ENCODE results near the gene MDC1. TPM values are rescaled to one million over a fixed set of nuclear protein-coding genes. Genes with fewer than 3 reads are reported as not detected.
A peak's percentile ranks its signal among the peaks of the same experiment; 100 is the strongest.
"Not testable (repeated sequence)": the region's sequence is repeated elsewhere in the genome, so short reads cannot be mapped to it uniquely, and the experiment has no call there.

MDC1 gene
- total RNA-seq, 1 experiment from 2014 or later, result 95.9 TPM

DNA sequence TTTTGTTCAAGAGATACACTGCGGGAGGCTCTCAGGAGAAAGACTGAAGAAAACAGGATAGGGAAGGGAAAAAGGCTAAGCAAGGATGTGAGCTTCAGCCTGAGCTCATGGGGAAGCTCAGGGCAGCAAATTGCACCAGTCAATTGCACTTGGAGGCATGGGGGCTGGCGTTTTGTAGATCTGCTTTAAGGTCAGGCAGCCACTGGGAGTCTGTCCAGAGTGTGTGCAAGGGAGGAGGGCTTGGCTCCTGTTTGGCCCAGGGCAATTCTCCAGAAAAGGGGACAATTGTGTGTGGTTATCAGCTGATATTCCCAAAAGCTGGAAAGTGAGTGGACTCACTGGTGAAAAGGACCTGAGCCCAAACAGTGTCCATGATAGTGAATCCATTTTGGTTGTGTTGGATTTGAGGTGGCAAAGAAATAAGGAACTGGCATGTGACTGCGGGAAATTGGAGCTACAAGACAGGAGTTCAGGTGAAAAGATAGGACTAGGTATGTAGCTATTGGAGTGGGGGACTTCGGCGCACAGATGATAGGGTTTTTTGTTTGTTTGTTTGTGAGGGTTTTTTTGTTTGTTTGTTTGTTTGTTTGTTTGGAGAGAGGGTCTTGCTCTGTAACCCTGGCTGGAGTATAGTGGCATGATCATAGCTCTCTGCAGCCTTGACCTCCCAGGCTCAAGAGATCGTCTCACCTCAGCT is 49.5 kb upstream of the MDC1 start:
- Mint-ChIP-seq H3K4me1 (peaks cover 62% of the 10 kb centered on the region), H3K9me3 (0 out of 2 replicates have a peak, but pooled peaks cover 4% of the 10 kb centered on the region), H3K36me3 (peaks cover 4% of the 10 kb centered on the region; the same call in 1 of the 2 replicates), H3K4me3 (no peak overlapping the region), H3K27me3 (ENCODE audit: low read depth) (no peaks in the 10 kb centered on the region; the same call in 1 of the 2 replicates), H3K27ac (peak overlapping the region; percentile 61)
- ATAC-seq (no peak), DNase-seq (ENCODE audit: low spot score) (no peak)
- ChIA-PET POLR2A (interaction anchor here (1.7 kb wide), 1 partner anchor 22 kb away, joined by 3 read pairs; the partner anchor contains the start of gene IER3), CTCF (interaction anchor here (1.0 to 1.2 kb wide), 3 partner anchors 20 to 278 kb away, joined by 4 read pairs; no protein-coding TSS in a partner anchor)
- TF ChIP-seq ZNF416 (CRISPR knock-in tag; IDR thresholded peaks at IDR 0.05), result no peak
- TF ChIP-seq, protein P1, sequence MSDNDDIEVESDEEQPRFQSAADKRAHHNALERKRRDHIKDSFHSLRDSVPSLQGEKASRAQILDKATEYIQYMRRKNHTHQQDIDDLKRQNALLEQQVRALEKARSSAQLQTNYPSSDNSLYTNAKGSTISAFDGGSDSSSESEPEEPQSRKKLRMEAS (CRISPR knock-in tag; IDR thresholded peaks at IDR 0.05), result peak; percentile 42; the same call in 1 of the 2 replicates
- TF ChIP-seq, protein P2, sequence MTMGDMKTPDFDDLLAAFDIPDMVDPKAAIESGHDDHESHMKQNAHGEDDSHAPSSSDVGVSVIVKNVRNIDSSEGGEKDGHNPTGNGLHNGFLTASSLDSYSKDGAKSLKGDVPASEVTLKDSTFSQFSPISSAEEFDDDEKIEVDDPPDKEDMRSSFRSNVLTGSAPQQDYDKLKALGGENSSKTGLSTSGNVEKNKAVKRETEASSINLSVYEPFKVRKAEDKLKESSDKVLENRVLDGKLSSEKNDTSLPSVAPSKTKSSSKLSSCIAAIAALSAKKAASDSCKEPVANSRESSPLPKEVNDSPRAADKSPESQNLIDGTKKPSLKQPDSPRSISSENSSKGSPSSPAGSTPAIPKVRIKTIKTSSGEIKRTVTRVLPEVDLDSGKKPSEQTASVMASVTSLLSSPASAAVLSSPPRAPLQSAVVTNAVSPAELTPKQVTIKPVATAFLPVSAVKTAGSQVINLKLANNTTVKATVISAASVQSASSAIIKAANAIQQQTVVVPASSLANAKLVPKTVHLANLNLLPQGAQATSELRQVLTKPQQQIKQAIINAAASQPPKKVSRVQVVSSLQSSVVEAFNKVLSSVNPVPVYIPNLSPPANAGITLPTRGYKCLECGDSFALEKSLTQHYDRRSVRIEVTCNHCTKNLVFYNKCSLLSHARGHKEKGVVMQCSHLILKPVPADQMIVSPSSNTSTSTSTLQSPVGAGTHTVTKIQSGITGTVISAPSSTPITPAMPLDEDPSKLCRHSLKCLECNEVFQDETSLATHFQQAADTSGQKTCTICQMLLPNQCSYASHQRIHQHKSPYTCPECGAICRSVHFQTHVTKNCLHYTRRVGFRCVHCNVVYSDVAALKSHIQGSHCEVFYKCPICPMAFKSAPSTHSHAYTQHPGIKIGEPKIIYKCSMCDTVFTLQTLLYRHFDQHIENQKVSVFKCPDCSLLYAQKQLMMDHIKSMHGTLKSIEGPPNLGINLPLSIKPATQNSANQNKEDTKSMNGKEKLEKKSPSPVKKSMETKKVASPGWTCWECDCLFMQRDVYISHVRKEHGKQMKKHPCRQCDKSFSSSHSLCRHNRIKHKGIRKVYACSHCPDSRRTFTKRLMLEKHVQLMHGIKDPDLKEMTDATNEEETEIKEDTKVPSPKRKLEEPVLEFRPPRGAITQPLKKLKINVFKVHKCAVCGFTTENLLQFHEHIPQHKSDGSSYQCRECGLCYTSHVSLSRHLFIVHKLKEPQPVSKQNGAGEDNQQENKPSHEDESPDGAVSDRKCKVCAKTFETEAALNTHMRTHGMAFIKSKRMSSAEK (CRISPR knock-in tag; IDR thresholded peaks at IDR 0.05; ENCODE audit: borderline replicate concordance), result no peak
- TF ChIP-seq, protein P3, sequence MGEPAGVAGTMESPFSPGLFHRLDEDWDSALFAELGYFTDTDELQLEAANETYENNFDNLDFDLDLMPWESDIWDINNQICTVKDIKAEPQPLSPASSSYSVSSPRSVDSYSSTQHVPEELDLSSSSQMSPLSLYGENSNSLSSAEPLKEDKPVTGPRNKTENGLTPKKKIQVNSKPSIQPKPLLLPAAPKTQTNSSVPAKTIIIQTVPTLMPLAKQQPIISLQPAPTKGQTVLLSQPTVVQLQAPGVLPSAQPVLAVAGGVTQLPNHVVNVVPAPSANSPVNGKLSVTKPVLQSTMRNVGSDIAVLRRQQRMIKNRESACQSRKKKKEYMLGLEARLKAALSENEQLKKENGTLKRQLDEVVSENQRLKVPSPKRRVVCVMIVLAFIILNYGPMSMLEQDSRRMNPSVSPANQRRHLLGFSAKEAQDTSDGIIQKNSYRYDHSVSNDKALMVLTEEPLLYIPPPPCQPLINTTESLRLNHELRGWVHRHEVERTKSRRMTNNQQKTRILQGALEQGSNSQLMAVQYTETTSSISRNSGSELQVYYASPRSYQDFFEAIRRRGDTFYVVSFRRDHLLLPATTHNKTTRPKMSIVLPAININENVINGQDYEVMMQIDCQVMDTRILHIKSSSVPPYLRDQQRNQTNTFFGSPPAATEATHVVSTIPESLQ (CRISPR knock-in tag; IDR thresholded peaks at IDR 0.05), result no peak

DNA sequence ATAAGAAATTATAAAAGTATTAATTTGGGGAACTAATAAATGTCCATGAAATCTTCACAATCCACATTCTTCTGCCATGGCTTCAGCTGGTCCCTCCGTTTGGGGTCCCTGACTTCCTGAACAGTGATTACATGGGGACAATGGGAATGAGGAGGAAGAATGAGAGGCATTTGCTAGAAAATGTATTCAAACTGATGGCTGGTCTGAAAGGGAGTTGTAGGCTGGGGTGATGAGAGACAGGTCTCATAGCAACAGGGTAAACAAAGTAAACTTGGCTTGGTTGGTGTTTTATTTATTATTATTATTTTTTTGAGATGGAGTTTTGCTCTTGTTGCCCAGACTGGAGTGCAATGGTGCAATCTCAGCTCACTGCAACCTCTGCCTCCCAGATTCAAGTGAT is 48.4 kb upstream of the MDC1 start:
- peak overlapping the region; percentile 97 for H3K27ac Mint-ChIP-seq
- ATAC-seq, result peak; percentile 38; the same call in 1 of the 2 replicates
- H3K36me3 Mint-ChIP-seq; H3K9me3 Mint-ChIP-seq; H3K27me3 Mint-ChIP-seq (ENCODE audit: low read depth); H3K4me3 Mint-ChIP-seq; DNase-seq (ENCODE audit: low spot score): not testable (repeated sequence)
- CTCF ChIA-PET, result interaction anchor here (1.2 kb wide), 2 partner anchors 19 to 279 kb away, joined by 4 read pairs; no protein-coding TSS in a partner anchor
- peaks cover 72% of the 10 kb centered on the region for H3K4me1 Mint-ChIP-seq
- POLR2A ChIA-PET, result interaction anchor here (0.7 kb wide), 1 partner anchor 407 kb away, joined by 3 read pairs; no protein-coding TSS in a partner anchor

DNA sequence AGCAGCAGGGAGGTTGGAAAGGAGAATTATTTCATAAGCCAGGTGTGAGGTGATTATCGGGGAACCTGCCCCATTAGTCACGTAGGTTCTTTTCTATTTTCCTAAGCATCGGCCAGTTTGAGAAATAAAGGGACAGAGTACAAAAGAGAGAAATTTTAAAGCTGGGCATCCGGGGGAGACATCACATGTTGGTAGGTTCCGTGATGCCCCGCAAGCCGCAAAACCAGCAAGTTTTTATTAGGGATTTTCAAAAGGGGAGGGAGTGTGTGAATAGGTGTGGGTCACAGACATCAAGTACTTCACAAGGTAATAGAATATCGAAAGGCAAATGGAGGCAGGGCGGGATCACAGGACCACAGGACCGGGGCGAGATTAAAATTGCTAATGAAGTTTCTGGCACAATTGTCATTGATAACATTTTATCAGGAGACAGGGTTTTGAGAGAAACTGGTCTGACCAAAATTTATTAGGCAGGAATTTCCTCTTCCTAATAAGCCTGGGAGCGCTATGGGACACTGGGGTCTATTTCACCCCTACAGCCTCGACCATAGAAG is 47.5 kb upstream of the MDC1 start:
- H3K27me3 Mint-ChIP-seq (ENCODE audit: low read depth); ATAC-seq; H3K9me3 Mint-ChIP-seq; H3K36me3 Mint-ChIP-seq; DNase-seq (ENCODE audit: low spot score): not testable (repeated sequence)
- H3K4me3 Mint-ChIP-seq, result peak overlapping the region; percentile 55
- H3K4me1 Mint-ChIP-seq, result peaks cover 67% of the 10 kb centered on the region
- H3K27ac Mint-ChIP-seq, result peak overlapping the region; percentile 98
- ChIA-PET CTCF (interaction anchor here (0.7 to 2.3 kb wide), 5 partner anchors 15 to 113 kb away, joined by 3 to 6 read pairs (median 4); partner anchors contain the start of gene IER3), POLR2A (interaction anchor here (1.2 kb wide), 1 partner anchor 20 kb away, joined by 3 read pairs; the partner anchor contains the start of gene IER3)
- 0 out of 2 replicates have a peak, but pooled peaks have one; percentile 23 for TF ChIP-seq ETV6 (CRISPR knock-in tag; IDR thresholded peaks at IDR 0.05)

DNA sequence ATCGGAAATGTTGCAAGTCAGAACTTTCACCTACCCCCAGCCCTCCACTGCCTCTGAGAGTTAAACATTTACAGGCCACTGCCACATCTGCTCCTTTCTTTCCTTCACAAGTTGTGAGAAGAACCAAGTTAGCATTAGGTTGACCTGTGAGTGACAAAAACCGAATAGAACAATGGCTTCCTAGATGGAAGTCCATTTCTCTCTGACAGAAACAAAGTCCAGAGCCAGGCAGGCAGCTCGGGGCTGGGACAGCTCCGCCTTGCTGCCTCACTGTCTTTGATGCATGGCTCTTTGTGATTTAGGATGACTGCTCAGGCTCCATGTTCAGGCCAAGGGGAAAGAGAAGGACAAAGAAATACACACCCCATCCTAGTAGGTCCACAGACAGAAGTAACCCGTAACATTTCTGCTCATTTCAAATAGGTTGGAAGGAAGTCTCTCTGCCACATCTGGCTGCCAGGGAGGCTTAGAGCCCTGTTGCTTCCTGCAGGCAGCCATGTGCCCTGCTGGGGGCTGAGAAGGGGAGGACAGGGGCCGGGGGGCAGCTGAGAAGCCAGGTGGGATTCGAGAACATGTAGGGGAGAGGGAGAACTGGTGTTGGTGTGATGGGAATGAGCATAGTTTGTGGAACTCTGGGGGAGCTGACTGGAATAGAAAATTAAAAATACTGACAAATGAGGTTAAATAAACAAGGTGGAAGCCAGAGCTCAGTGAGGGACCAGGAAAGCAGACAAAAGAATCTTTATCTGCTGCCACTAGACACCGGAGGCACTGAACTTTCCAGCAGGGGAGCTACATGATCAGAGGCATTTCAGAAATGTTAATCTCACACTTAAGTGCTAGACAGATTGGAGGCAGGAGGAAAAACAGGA is 46.8 kb upstream of the MDC1 start:
- ATAC-seq (peak; percentile 51), DNase-seq (ENCODE audit: low spot score) (peak; percentile 25)
- Mint-ChIP-seq H3K27ac (peak overlapping the region; percentile 98), H3K4me3 (peak overlapping the region; percentile 55), H3K27me3 (ENCODE audit: low read depth) (no peaks in the 10 kb centered on the region; the same call in 1 of the 2 replicates), H3K9me3 (peaks cover 7% of the 10 kb centered on the region; the same call in 1 of the 2 replicates), H3K4me1 (peaks cover 63% of the 10 kb centered on the region), H3K36me3 (peaks cover 4% of the 10 kb centered on the region; the same call in 1 of the 2 replicates)
- TF ChIP-seq GABPB1 (CRISPR knock-in tag; IDR thresholded peaks at IDR 0.05), result peak; percentile 82
- TF ChIP-seq, protein P4, sequence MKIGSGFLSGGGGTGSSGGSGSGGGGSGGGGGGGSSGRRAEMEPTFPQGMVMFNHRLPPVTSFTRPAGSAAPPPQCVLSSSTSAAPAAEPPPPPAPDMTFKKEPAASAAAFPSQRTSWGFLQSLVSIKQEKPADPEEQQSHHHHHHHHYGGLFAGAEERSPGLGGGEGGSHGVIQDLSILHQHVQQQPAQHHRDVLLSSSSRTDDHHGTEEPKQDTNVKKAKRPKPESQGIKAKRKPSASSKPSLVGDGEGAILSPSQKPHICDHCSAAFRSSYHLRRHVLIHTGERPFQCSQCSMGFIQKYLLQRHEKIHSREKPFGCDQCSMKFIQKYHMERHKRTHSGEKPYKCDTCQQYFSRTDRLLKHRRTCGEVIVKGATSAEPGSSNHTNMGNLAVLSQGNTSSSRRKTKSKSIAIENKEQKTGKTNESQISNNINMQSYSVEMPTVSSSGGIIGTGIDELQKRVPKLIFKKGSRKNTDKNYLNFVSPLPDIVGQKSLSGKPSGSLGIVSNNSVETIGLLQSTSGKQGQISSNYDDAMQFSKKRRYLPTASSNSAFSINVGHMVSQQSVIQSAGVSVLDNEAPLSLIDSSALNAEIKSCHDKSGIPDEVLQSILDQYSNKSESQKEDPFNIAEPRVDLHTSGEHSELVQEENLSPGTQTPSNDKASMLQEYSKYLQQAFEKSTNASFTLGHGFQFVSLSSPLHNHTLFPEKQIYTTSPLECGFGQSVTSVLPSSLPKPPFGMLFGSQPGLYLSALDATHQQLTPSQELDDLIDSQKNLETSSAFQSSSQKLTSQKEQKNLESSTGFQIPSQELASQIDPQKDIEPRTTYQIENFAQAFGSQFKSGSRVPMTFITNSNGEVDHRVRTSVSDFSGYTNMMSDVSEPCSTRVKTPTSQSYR (CRISPR knock-in tag; IDR thresholded peaks at IDR 0.05), result no peak
- POLR2A ChIA-PET, result interaction anchor here (1.2 kb wide), 1 partner anchor 19 kb away, joined by 3 read pairs; the partner anchor contains the start of gene IER3
- CTCF ChIA-PET, result interaction anchor here (0.6 to 2.3 kb wide), 9 partner anchors 15 to 679 kb away, joined by 3 to 6 read pairs (median 3); partner anchors contain the start of gene IER3
